Hepatocyte (in vitro differentiated cells): ENCODE data around the gene LHX6. TPM values are rescaled to one million over a fixed set of nuclear protein-coding genes. Genes with fewer than 3 reads are reported as not detected.

Source experiments
- DNase-seq: peaks from one replicate; pipeline ENCODE4 v3.0.0-alpha.2; 2016; ENCODE audit warnings: low spot score
- H2AFZ ChIP-seq: fragments of 200-600 bp; sonication (generic); 2 replicates; pipeline ENCODE4 v1.6.0; 2016; ENCODE audit warnings: antibody characterized with exemption, mild to moderate bottlenecking
- H3K27ac ChIP-seq: fragments of 200-600 bp; sonication (generic); 2 replicates; pipeline ENCODE4 v1.5.1; 2016; ENCODE audit warnings: mild to moderate bottlenecking
- H3K27me3 ChIP-seq: fragments of 200-600 bp; sonication (generic); 2 replicates; pipeline ENCODE4 v1.6.1; 2016
- H3K36me3 ChIP-seq: fragments of 200-600 bp; sonication (generic); replicated peaks from 2 replicates; pipeline ENCODE4 v1.5.1; 2016; ENCODE audit warnings: low read depth; ENCODE audit not compliant: insufficient read depth
- H3K4me1 ChIP-seq: fragments of 200-600 bp; sonication (generic); 2 replicates; pipeline ENCODE4 v1.5.1; 2016; ENCODE audit warnings: mild to moderate bottlenecking, moderate library complexity; ENCODE audit not compliant: insufficient read depth
- H3K4me2 ChIP-seq: fragments of 200-600 bp; sonication (generic); 2 replicates; pipeline ENCODE4 v1.6.0; 2016
- H3K4me3 ChIP-seq: fragments of 200-600 bp; sonication (generic); 2 replicates; pipeline ENCODE4 v1.5.1; 2016; ENCODE audit warnings: mild to moderate bottlenecking
- H3K79me2 ChIP-seq: fragments of 200-600 bp; sonication (generic); 2 replicates; pipeline ENCODE4 v1.6.0; 2017; ENCODE audit warnings: mild to moderate bottlenecking
- H3K9me2 ChIP-seq: fragments of 200-600 bp; sonication (generic); replicated peaks from 2 replicates; pipeline ENCODE4 v1.6.0; 2017; ENCODE audit warnings: mild to moderate bottlenecking; ENCODE audit not compliant: insufficient read depth
- H3K9me3 ChIP-seq: fragments of 200-600 bp; sonication (generic); 2 replicates; pipeline ENCODE4 v1.5.1; 2016; ENCODE audit warnings: low read depth, mild to moderate bottlenecking
- H4K20me1 ChIP-seq: fragments of 200-600 bp; sonication (generic); 2 replicates; pipeline ENCODE4 v1.6.0; 2016; ENCODE audit warnings: mild to moderate bottlenecking; ENCODE audit not compliant: insufficient read depth, poor library complexity, severe bottlenecking
- EZH2 ChIP-seq: fragments of 200-600 bp; sonication (generic); IDR thresholded peaks from 2 replicates; pipeline ENCODE4 v1.6.1; 2016; ENCODE audit warnings: antibody characterized with exemption, mild to moderate bottlenecking, borderline replicate concordance
- EZH2phosphoT487 ChIP-seq: fragments of 200-600 bp; sonication (generic); IDR thresholded peaks from one replicate; pipeline ENCODE4 v1.6.1; 2018; ENCODE audit warnings: antibody characterized with exemption, mild to moderate bottlenecking, low read depth, moderate library complexity; ENCODE audit not compliant: unreplicated experiment, severe bottlenecking
- WGBS: methylation state at CpG from one replicate; pipeline ENCODE4 v1.1.6; 2016; ENCODE audit warnings: low lambda C conversion rate; ENCODE audit errors: missing lambda C conversion rate; 5-methylcytosine and 5-hydroxymethylcytosine counted together
- polyA plus RNA-seq: library from polyadenylated mRNA; unstranded; fragments of >200 nt; fragmentation: Nextera tagmentation; extraction: Ambion mirVana; gene quantifications from 2 replicates; pipeline ENCODE4 v1.2.1, GENCODE V29; 2016
- total RNA-seq: library from RNA; depleted of rRNA; stranded (reverse); fragments of >200 nt; gene quantifications from 2 replicates; pipeline ENCODE4 v1.2.3, GENCODE V29; 2014
- TF ChIP-seq, protein P1 (sequence below): fragments of 200-600 bp; sonication (generic); IDR thresholded peaks from 2 replicates; pipeline ENCODE4 v1.5.1; 2016; ENCODE audit warnings: antibody characterized with exemption, mild to moderate bottlenecking; ENCODE audit not compliant: poor library complexity

LHX6 gene
- total and polyA plus RNA-seq, 2 experiments from 2014 or later: 0.10 to 0.39 TPM

DNA sequence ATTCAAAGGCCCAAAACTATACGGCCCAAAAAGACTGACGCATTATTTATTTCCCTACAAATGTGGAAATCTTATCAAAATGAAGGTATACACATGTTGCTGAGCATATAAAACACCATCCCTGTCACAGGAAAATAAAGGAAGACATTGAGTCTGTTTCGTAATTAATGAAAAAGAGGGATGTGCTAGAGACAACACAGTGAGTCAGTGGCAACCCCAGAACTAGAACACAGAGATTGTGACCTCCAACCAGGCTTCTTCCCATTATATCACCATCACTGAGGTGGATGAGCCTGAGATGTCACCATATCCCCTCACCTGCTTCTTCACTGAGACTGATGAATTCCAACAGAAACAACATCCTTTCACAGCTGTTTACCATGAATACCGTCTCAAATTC, 73.0 kb downstream of the LHX6 start:
- Histone ChIP-seq H3K27me3 (no peaks in the 10 kb centered on the region), H3K36me3 (no peaks in the 10 kb centered on the region), H3K9me2 (no peaks in the 10 kb centered on the region), H3K4me1 (peaks cover 9% of the 10 kb centered on the region), H3K27ac (no peak overlapping the region), H3K9me3 (no peaks in the 10 kb centered on the region), H3K79me2 (peaks cover 75% of the 10 kb centered on the region), H3K4me3 (no peak overlapping the region), H4K20me1 (peaks cover 27% of the 10 kb centered on the region), H3K4me2 (no peak overlapping the region), H2AFZ (no peak overlapping the region)
- TF ChIP-seq EZH2 (no peak), EZH2phosphoT487 (no peak)
- TF ChIP-seq, protein P1, sequence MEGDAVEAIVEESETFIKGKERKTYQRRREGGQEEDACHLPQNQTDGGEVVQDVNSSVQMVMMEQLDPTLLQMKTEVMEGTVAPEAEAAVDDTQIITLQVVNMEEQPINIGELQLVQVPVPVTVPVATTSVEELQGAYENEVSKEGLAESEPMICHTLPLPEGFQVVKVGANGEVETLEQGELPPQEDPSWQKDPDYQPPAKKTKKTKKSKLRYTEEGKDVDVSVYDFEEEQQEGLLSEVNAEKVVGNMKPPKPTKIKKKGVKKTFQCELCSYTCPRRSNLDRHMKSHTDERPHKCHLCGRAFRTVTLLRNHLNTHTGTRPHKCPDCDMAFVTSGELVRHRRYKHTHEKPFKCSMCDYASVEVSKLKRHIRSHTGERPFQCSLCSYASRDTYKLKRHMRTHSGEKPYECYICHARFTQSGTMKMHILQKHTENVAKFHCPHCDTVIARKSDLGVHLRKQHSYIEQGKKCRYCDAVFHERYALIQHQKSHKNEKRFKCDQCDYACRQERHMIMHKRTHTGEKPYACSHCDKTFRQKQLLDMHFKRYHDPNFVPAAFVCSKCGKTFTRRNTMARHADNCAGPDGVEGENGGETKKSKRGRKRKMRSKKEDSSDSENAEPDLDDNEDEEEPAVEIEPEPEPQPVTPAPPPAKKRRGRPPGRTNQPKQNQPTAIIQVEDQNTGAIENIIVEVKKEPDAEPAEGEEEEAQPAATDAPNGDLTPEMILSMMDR: no peak
- no peak for DNase-seq
- 92% methylated on average over 4 of the region's 4 CpGs for WGBS

Other genes starting within 250 kb of the LHX6 start
- 6.8 and 7.6 TPM in 2 replicates for gene TTLL11, start 135.6 kb downstream of the LHX6 start, total RNA-seq
- gene TTLL11, start 135.6 kb downstream of the LHX6 start, polyA plus RNA-seq: 5.5 and 7.5 TPM in 2 replicates
- gene NDUFA8, start 69.2 kb downstream of the LHX6 start, total RNA-seq: 44.4 and 46.4 TPM in 2 replicates
- gene NDUFA8, start 69.2 kb downstream of the LHX6 start, polyA plus RNA-seq: 113 and 132 TPM in 2 replicates
- gene MORN5, start 69.0 kb downstream of the LHX6 start, total RNA-seq: not detected in 2 replicates
- 0.95 TPM in 1 of 2 replicates, not detected in the other for gene MORN5, start 69.0 kb downstream of the LHX6 start, polyA plus RNA-seq
- 15.5 and 15.9 TPM in 2 replicates for gene RBM18, start 35.9 kb upstream of the LHX6 start, total RNA-seq
- gene RBM18, start 35.9 kb upstream of the LHX6 start, polyA plus RNA-seq: 14.3 and 22.0 TPM in 2 replicates
- gene MRRF, start 35.9 kb upstream of the LHX6 start, total RNA-seq: 32.9 and 33.2 TPM in 2 replicates
- gene MRRF, start 35.9 kb upstream of the LHX6 start, polyA plus RNA-seq: 26.8 and 28.4 TPM in 2 replicates
- 4.2 and 5.4 TPM in 2 replicates for gene PTGS1, start 142.1 kb upstream of the LHX6 start, total RNA-seq
- gene PTGS1, start 142.1 kb upstream of the LHX6 start, polyA plus RNA-seq: 7.3 and 11.1 TPM in 2 replicates
- not detected in 2 replicates for gene OR1J1, start 249.0 kb upstream of the LHX6 start, total RNA-seq
- not detected in 2 replicates for gene OR1J1, start 249.0 kb upstream of the LHX6 start, polyA plus RNA-seq